ENCODE results near the gene LITAF. TPM values are rescaled to one million over a fixed set of nuclear protein-coding genes. Genes with fewer than 3 reads are reported as not detected.

The LITAF gene
- total RNA-seq, 1 experiment from 2014 or later, result 73.0 TPM

DNA sequence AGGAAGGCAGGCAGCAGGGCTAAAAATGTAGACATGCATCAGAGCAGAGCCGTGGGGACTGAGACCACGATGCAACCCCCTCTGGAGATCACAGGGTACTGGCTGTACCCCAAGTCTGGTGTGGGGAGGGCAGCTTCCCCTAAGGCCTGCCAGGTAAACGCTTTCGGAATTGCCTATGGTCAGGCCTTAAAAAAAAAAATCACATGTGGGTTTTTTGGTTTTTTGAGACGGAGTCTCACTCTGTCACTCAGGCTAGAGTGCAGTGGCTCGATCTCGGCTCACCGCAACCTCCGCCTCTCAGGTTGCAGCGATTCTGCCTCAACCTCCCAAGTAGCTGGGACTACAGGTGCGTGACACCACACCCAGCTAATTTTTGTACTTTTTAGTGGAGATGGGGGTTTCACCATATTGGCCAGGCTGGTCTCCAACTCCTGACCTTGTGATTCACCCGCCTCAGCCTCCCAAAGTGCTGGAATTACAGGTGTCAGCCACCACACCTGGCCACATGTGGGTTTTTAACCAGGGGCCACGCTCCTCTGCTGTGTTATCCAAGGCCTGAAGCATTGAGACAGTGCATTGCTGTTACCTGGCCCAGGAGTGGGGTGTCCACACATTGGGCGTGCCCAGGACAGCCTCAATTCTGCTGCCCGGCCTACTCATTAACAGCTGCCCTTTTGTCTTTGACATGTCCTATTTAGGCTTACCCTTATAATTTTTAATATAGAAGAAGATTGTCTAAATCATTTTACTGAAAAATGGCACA, 50.4 kb downstream of the LITAF start:
- ATAC-seq (no peak), DNase-seq (ENCODE audit: low spot score) (no peak)
- peaks cover 11% of the 10 kb centered on the region for H3K4me1 Mint-ChIP-seq
- peaks cover 6% of the 10 kb centered on the region; the same call in 1 of the 2 replicates for H3K9me3 Mint-ChIP-seq
- H3K36me3 Mint-ChIP-seq, result no peaks in the 10 kb centered on the region
- H3K27ac Mint-ChIP-seq, result no peak overlapping the region
- ChIA-PET CTCF (no interaction called here), POLR2A (no interaction called here)
- TF ChIP-seq, protein P1, sequence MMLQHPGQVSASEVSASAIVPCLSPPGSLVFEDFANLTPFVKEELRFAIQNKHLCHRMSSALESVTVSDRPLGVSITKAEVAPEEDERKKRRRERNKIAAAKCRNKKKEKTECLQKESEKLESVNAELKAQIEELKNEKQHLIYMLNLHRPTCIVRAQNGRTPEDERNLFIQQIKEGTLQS (CRISPR knock-in tag; conservative IDR thresholded peaks at IDR 0.05), result no peak
- TF ChIP-seq MXD4 (CRISPR knock-in tag; IDR thresholded peaks at IDR 0.05; ENCODE audit: borderline replicate concordance) (no peak), ZNF425 (CRISPR knock-in tag; conservative IDR thresholded peaks at IDR 0.05) (no peak), ATF1 (CRISPR knock-in tag; IDR thresholded peaks at IDR 0.05) (no peak), USF2 (CRISPR knock-in tag; IDR thresholded peaks at IDR 0.05) (no peak), JAZF1 (CRISPR knock-in tag; IDR thresholded peaks at IDR 0.05) (no peak), ZNF121 (CRISPR knock-in tag; IDR thresholded peaks at IDR 0.05) (no peak), EMX1 (CRISPR knock-in tag; IDR thresholded peaks at IDR 0.05) (no peak)
- H3K4me3 Mint-ChIP-seq, result no peak overlapping the region
- H3K27me3 Mint-ChIP-seq (ENCODE audit: low read depth), result no peaks in the 10 kb centered on the region

DNA sequence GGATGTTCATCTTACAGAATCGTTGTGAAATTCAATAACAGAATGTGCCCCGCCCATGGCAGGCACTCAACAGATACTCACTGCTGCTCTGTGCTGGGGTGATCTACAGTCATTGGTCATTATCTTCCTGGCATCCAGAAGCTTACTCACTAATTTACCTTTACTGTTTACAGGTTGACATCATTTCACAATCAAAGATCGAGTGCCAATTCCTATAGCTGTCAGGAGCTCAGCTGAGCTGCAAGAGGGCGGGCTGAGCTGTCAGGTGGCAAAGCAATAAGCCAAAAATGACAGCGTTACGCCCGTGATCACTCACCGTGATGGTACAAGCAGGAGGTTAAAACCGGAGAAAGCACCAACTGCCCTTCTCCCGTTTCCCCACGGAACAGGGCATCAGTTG, 51.2 kb downstream of the LITAF start:
- no peaks in the 10 kb centered on the region for H3K36me3 Mint-ChIP-seq
- H3K27me3 Mint-ChIP-seq (ENCODE audit: low read depth), result no peaks in the 10 kb centered on the region
- ChIA-PET CTCF (interaction anchor here (1.6 kb wide), 1 partner anchor 128 kb away, joined by 5 read pairs; no protein-coding TSS in a partner anchor), POLR2A (no interaction called here)
- H3K27ac Mint-ChIP-seq, result no peak overlapping the region
- no peak for DNase-seq (ENCODE audit: low spot score)
- peaks cover 13% of the 10 kb centered on the region for H3K4me1 Mint-ChIP-seq
- H3K4me3 Mint-ChIP-seq, result no peak overlapping the region
- ATAC-seq, result no peak
- H3K9me3 Mint-ChIP-seq, result peaks cover 6% of the 10 kb centered on the region; the same call in 1 of the 2 replicates
- TF ChIP-seq, protein P2, sequence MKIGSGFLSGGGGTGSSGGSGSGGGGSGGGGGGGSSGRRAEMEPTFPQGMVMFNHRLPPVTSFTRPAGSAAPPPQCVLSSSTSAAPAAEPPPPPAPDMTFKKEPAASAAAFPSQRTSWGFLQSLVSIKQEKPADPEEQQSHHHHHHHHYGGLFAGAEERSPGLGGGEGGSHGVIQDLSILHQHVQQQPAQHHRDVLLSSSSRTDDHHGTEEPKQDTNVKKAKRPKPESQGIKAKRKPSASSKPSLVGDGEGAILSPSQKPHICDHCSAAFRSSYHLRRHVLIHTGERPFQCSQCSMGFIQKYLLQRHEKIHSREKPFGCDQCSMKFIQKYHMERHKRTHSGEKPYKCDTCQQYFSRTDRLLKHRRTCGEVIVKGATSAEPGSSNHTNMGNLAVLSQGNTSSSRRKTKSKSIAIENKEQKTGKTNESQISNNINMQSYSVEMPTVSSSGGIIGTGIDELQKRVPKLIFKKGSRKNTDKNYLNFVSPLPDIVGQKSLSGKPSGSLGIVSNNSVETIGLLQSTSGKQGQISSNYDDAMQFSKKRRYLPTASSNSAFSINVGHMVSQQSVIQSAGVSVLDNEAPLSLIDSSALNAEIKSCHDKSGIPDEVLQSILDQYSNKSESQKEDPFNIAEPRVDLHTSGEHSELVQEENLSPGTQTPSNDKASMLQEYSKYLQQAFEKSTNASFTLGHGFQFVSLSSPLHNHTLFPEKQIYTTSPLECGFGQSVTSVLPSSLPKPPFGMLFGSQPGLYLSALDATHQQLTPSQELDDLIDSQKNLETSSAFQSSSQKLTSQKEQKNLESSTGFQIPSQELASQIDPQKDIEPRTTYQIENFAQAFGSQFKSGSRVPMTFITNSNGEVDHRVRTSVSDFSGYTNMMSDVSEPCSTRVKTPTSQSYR (CRISPR knock-in tag; IDR thresholded peaks at IDR 0.05), result no peak
- TF ChIP-seq FOXP1 (CRISPR knock-in tag; IDR thresholded peaks at IDR 0.05; ENCODE audit: borderline replicate concordance) (no peak), TCF7 (CRISPR knock-in tag; IDR thresholded peaks at IDR 0.05; ENCODE audit: low read depth) (no peak), TP53 (CRISPR knock-in tag; IDR thresholded peaks at IDR 0.05) (no peak), JUN (CRISPR knock-in tag; IDR thresholded peaks at IDR 0.05) (no peak), EMX1 (CRISPR knock-in tag; IDR thresholded peaks at IDR 0.05) (no peak), ZBTB21 (CRISPR knock-in tag; IDR thresholded peaks at IDR 0.05; ENCODE audit: borderline replicate concordance) (no peak), ZNF317 (CRISPR knock-in tag; IDR thresholded peaks at IDR 0.05; ENCODE audit: borderline replicate concordance, low read depth) (no peak), ZMAT4 (CRISPR knock-in tag; IDR thresholded peaks at IDR 0.05) (no peak), ATF1 (CRISPR knock-in tag; IDR thresholded peaks at IDR 0.05) (no peak), FOXP4 (CRISPR knock-in tag; IDR thresholded peaks at IDR 0.05) (no peak), IRF1 (CRISPR knock-in tag; IDR thresholded peaks at IDR 0.05) (no peak), CTCF (IDR thresholded peaks at IDR 0.05) (no peak)
- TF ChIP-seq, protein P3, sequence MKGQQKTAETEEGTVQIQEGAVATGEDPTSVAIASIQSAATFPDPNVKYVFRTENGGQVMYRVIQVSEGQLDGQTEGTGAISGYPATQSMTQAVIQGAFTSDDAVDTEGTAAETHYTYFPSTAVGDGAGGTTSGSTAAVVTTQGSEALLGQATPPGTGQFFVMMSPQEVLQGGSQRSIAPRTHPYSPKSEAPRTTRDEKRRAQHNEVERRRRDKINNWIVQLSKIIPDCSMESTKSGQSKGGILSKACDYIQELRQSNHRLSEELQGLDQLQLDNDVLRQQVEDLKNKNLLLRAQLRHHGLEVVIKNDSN (CRISPR knock-in tag; IDR thresholded peaks at IDR 0.05), result no peak
